ENCODE measurements around the gene JCAD. TPM values are rescaled to one million over a fixed set of nuclear protein-coding genes. Genes with fewer than 3 reads are reported as not detected.

Gene JCAD
- total and polyA plus RNA-seq, 2 donors (not counting 1 experiment from before 2014, with no cell fraction given): 3.3 to 27.1 TPM

DNA sequence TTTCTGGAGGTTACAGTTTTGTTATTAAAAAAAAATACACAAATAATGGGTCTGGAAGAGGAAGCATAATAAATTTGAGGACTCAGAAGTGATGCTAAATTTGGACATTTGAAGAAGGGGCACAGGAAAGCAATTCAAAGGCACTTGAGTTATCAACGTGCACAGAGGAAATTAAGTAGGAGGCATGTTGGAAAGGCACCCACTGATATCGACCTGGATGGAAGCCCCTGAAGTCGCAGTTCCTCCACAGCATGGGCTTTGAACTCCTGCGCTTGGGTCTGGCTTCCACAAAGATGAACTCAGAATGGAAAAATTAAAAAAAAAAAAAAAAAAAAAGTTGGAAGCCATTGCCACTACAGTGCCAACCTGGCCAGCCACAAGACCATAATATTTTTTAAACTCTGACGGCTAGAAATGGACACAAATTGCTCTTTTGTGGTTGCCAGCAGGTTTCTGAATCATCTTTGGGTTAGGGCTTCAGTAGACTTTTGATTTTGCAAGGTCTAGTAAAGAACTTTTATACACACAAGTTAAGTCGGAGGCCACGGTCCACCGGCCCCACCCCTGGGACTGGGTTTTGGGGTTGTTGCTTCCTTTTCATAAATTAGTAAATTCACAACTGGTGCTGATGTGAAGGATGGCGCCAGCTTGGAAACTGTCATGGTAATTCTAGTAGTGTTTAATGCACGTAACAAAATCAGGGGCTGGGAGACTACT lies 21.6 kb downstream of the JCAD start:
- no peaks in the 10 kb centered on the region for H3K27me3 ChIP-seq (ENCODE audit: control insufficient read depth, insufficient read depth, low read length)
- no peak overlapping the region for H3K9ac ChIP-seq (ENCODE audit: insufficient read depth, low read length)
- H3K27ac ChIP-seq (ENCODE audit: insufficient read depth, low read length): no peak overlapping the region
- no peaks in the 10 kb centered on the region for H3K9me3 ChIP-seq (ENCODE audit: control insufficient read depth, insufficient read depth, low read depth, low read length)
- no peaks in the 10 kb centered on the region for H3K36me3 ChIP-seq (ENCODE audit: control insufficient read depth, insufficient read depth, low read length)
- H3K4me1 ChIP-seq (ENCODE audit: control insufficient read depth, extremely low read depth, insufficient read depth, low read length): no peaks in the 10 kb centered on the region
- H3K4me2 ChIP-seq (ENCODE audit: extremely low read depth, insufficient read depth, low read length): no peak overlapping the region
- H3K79me2 ChIP-seq (ENCODE audit: control insufficient read depth, insufficient read depth, low read length): no peaks in the 10 kb centered on the region
- no peak overlapping the region for H3K4me3 ChIP-seq (replicated peaks in 1 of 4; ENCODE audit: control extremely low read depth in 1 of 4, insufficient read depth in 1 of 4, low read depth in 3 of 4, low read length in 4 of 4)
- no peak for DNase-seq (ENCODE audit: low read depth in 2 of 2)
- H2AFZ ChIP-seq (ENCODE audit: low read length): no peak overlapping the region
- TF ChIP-seq EZH2 (IDR thresholded peaks at IDR 0.05; ENCODE audit: low read length, missing control alignments): no peak
- TF ChIP-seq, protein P1, sequence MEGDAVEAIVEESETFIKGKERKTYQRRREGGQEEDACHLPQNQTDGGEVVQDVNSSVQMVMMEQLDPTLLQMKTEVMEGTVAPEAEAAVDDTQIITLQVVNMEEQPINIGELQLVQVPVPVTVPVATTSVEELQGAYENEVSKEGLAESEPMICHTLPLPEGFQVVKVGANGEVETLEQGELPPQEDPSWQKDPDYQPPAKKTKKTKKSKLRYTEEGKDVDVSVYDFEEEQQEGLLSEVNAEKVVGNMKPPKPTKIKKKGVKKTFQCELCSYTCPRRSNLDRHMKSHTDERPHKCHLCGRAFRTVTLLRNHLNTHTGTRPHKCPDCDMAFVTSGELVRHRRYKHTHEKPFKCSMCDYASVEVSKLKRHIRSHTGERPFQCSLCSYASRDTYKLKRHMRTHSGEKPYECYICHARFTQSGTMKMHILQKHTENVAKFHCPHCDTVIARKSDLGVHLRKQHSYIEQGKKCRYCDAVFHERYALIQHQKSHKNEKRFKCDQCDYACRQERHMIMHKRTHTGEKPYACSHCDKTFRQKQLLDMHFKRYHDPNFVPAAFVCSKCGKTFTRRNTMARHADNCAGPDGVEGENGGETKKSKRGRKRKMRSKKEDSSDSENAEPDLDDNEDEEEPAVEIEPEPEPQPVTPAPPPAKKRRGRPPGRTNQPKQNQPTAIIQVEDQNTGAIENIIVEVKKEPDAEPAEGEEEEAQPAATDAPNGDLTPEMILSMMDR (conservative IDR thresholded peaks at IDR 0.05 in 1 of 2, IDR thresholded peaks at IDR 0.05 in 1 of 2; ENCODE audit: low read depth in 1 of 2, low read length in 2 of 2): no peak
- H4K20me1 ChIP-seq (ENCODE audit: control insufficient read depth, extremely low read depth, insufficient read depth, low read length): no peaks in the 10 kb centered on the region

DNA sequence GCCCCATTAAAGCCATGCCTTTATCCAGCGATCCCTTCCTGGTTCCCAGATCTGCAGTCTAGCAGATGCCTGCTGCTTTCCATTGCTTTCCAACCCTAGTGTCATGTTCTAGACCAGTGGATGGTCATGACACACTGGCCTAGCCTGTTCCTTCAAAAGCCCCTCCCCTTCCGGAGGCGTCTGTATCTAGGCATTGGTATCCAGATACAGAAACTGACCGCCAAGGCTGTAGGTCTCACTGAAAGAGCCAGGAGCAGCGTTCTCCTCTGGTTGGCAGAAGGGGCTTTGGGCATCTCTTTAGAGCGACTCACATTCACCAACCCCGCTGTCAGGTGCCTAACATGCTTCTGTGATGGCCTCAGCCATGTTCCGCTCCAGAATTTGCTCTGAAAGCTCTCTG lies 22.6 kb downstream of the JCAD start:
- H3K9ac ChIP-seq (ENCODE audit: insufficient read depth, low read length): no peak overlapping the region
- no peaks in the 10 kb centered on the region for H3K4me1 ChIP-seq (ENCODE audit: control insufficient read depth, extremely low read depth, insufficient read depth, low read length)
- TF ChIP-seq EZH2 (IDR thresholded peaks at IDR 0.05; ENCODE audit: low read length, missing control alignments): no peak
- TF ChIP-seq, protein P1 (conservative IDR thresholded peaks at IDR 0.05 in 1 of 2, IDR thresholded peaks at IDR 0.05 in 1 of 2; ENCODE audit: low read depth in 1 of 2, low read length in 2 of 2): no peak
- DNase-seq (ENCODE audit: low read depth in 2 of 2): peak in 1 of 2 donors; percentile 39
- H3K27ac ChIP-seq (ENCODE audit: insufficient read depth, low read length): no peak overlapping the region
- no peak overlapping the region for H3K4me3 ChIP-seq (replicated peaks in 1 of 4; ENCODE audit: control extremely low read depth in 1 of 4, insufficient read depth in 1 of 4, low read depth in 3 of 4, low read length in 4 of 4)
- H4K20me1 ChIP-seq (ENCODE audit: control insufficient read depth, extremely low read depth, insufficient read depth, low read length): no peaks in the 10 kb centered on the region
- no peaks in the 10 kb centered on the region for H3K79me2 ChIP-seq (ENCODE audit: control insufficient read depth, insufficient read depth, low read length)
- no peaks in the 10 kb centered on the region for H3K27me3 ChIP-seq (ENCODE audit: control insufficient read depth, insufficient read depth, low read length)
- H3K36me3 ChIP-seq (ENCODE audit: control insufficient read depth, insufficient read depth, low read length): no peaks in the 10 kb centered on the region
- no peaks in the 10 kb centered on the region for H3K9me3 ChIP-seq (ENCODE audit: control insufficient read depth, insufficient read depth, low read depth, low read length)
- no peak overlapping the region for H2AFZ ChIP-seq (ENCODE audit: low read length)
- no peak overlapping the region for H3K4me2 ChIP-seq (ENCODE audit: extremely low read depth, insufficient read depth, low read length)

DNA sequence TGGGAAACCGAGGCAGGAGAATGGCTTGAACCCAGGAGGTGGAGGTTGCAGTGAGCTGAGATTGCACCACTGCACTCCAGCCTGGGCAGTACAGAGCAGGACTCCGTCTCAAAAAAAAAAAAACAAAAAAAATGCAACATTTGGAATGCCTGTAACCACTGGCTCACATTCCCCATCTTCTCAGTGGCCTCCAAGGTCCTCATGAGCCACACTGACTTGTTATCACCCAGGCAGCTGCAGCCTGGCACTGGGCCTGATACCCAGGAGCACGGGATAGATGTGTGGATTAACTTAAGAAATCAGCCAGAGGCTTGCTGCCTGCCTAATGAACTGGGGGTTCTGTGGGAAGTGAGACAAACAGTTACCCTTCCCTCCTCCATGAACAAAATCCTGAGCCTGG lies 23.0 kb downstream of the JCAD start:
- Histone ChIP-seq H3K9me3 (ENCODE audit: control insufficient read depth, insufficient read depth, low read depth, low read length) (no peaks in the 10 kb centered on the region), H3K36me3 (ENCODE audit: control insufficient read depth, insufficient read depth, low read length) (no peaks in the 10 kb centered on the region), H3K4me3 (replicated peaks in 1 of 4; ENCODE audit: control extremely low read depth in 1 of 4, insufficient read depth in 1 of 4, low read depth in 3 of 4, low read length in 4 of 4) (no peak overlapping the region), H3K9ac (ENCODE audit: insufficient read depth, low read length) (no peak overlapping the region), H3K4me2 (ENCODE audit: extremely low read depth, insufficient read depth, low read length) (no peak overlapping the region), H3K27me3 (ENCODE audit: control insufficient read depth, insufficient read depth, low read length) (no peaks in the 10 kb centered on the region), H3K4me1 (ENCODE audit: control insufficient read depth, extremely low read depth, insufficient read depth, low read length) (no peaks in the 10 kb centered on the region), H2AFZ (ENCODE audit: low read length) (no peak overlapping the region), H4K20me1 (ENCODE audit: control insufficient read depth, extremely low read depth, insufficient read depth, low read length) (no peaks in the 10 kb centered on the region), H3K79me2 (ENCODE audit: control insufficient read depth, insufficient read depth, low read length) (no peaks in the 10 kb centered on the region), H3K27ac (ENCODE audit: insufficient read depth, low read length) (no peak overlapping the region)
- TF ChIP-seq EZH2 (IDR thresholded peaks at IDR 0.05; ENCODE audit: low read length, missing control alignments): no peak
- TF ChIP-seq, protein P1 (conservative IDR thresholded peaks at IDR 0.05 in 1 of 2, IDR thresholded peaks at IDR 0.05 in 1 of 2; ENCODE audit: low read depth in 1 of 2, low read length in 2 of 2): no peak
- peak in 1 of 2 donors; percentile 59 for DNase-seq (ENCODE audit: low read depth in 2 of 2)
